ENCODE measurements around the gene P4HB. TPM values are rescaled to one million over a fixed set of nuclear protein-coding genes. Genes with fewer than 3 reads are reported as not detected.

The P4HB gene
- total RNA-seq, 4 donors from 2014 or later: 385 to 594 (median 472) TPM

DNA sequence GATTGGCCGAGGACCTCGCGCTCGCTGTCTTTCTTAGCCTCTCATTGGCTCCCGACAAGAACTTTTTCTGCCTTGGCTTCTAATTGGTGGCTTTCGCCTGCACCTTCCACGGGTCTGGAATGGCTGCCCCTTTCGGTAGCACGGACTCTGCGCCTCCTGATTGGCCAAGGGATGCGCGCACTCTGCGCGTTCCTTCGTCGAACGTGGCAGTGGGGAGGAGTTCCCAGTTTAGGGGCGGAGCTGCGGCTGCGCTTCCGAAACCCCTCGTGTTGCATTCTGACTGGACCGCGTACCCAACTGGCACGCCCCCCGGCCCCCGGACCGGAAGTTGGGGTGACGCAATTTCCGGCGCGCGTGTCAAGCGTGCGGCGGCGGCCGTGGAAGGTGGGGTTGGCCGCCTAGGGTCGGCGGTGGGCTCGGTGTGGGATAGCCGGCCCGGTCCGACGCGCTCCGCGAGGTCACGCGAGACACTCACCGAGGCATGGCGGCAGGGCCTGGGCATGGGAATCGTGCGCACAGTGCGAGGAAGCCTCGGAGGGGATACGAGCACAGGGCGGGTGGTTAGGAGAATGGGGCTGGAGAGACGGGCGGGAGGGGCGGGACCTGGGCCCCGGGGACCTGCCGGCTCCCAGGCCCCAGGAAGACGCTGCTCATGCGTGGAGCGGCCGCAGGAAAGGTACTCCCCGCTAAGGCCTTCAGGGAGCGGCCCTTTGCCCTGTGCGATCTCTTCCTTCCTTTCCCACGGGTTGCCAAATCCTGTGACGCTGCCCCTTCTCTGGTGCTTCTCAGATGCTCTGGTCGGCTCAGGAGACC, 627 bp upstream of the P4HB start:
- Histone ChIP-seq H3K9me3 (no peaks in the 10 kb centered on the region), H3K4me1 (peaks cover 0 to 70% (median 34%) of the 10 kb centered on the region in 4 donors), H3K27ac (peak overlapping the region; percentile 74 to 98 (median 98)), H3K36me3 (peaks cover 0 to 60% (median 0%) of the 10 kb centered on the region in 3 donors), H3K4me3 (peak overlapping the region; percentile 73 to 100 (median 88)), H3K27me3 (no peaks in the 10 kb centered on the region)
- peak; percentile 90 to 100 for TF ChIP-seq EP300 (IDR thresholded peaks at IDR 0.05)
- TF ChIP-seq, protein P1, sequence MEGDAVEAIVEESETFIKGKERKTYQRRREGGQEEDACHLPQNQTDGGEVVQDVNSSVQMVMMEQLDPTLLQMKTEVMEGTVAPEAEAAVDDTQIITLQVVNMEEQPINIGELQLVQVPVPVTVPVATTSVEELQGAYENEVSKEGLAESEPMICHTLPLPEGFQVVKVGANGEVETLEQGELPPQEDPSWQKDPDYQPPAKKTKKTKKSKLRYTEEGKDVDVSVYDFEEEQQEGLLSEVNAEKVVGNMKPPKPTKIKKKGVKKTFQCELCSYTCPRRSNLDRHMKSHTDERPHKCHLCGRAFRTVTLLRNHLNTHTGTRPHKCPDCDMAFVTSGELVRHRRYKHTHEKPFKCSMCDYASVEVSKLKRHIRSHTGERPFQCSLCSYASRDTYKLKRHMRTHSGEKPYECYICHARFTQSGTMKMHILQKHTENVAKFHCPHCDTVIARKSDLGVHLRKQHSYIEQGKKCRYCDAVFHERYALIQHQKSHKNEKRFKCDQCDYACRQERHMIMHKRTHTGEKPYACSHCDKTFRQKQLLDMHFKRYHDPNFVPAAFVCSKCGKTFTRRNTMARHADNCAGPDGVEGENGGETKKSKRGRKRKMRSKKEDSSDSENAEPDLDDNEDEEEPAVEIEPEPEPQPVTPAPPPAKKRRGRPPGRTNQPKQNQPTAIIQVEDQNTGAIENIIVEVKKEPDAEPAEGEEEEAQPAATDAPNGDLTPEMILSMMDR (IDR thresholded peaks at IDR 0.05): peak in 3 of 5 experiments; percentile 10 to 96 (median 95)
- peak; percentile 96 to 99 for TF ChIP-seq POLR2A (IDR thresholded peaks at IDR 0.05)
- DNase-seq (ENCODE audit: low spot score in 2 of 2): peak; percentile 97
- 0 to 2% methylated on average over 48 to 56 of the region's 74 CpGs for WGBS, 2 donors

DNA sequence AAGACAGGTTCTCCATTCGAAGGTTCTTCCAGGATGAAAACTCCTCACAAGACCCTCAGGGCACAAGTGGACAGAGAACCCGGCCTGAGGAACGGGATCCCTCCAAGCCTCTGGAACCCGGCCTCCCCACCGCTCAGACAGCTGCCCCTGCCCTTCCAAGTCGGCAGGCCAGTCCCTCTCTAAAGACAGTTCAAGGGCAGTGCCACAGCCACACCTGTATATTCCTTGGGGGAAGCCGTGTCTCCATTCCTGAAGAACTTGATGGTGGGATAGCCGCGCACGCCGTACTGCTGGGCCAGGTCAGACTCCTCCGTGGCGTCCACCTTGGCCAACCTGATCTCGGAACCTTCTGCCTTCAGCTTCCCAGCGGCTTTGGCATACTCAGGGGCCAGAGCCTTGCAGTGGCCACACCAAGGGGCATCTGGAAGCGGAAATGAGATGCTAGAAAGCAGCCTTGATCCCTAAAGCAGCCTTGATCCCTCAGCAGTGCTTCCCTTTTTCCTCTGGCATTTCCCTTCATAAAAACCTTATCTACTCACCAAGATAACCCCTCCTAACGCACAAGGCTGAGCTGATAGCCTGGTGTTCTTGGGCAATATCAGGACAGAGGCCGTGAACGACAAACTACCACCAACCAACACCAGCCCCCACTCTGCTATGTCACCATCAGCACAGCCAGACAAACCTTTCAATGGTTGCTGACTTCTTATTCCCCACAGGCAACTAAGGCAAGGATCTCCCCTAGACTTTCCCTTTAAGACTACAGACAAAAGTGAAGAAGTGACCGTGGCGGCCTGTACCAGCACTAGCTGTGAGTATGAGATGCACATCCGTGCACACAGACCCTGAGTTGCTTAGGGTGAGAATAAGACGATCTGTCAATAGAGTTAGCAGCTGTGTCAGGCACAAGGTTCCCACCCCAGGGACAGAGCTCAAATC, 1.1 kb downstream of the P4HB start:
- TF ChIP-seq POLR2A (IDR thresholded peaks at IDR 0.05) (no peak), EP300 (IDR thresholded peaks at IDR 0.05) (no peak)
- TF ChIP-seq, protein P1 (IDR thresholded peaks at IDR 0.05): no peak
- H3K9me3 ChIP-seq: no peaks in the 10 kb centered on the region
- peaks cover 0 to 75% (median 34%) of the 10 kb centered on the region in 4 donors for H3K4me1 ChIP-seq
- H3K4me3 ChIP-seq: peak overlapping the region; percentile 68 to 100 (median 93)
- no peak for DNase-seq (ENCODE audit: low spot score in 2 of 2)
- H3K36me3 ChIP-seq: peaks cover 0 to 62% (median 10%) of the 10 kb centered on the region in 3 donors
- 48 to 54% methylated on average over 23 of the region's 23 CpGs for WGBS, 2 donors
- no peaks in the 10 kb centered on the region for H3K27me3 ChIP-seq
- H3K27ac ChIP-seq: peak overlapping the region; percentile 73 to 96 (median 93)

DNA sequence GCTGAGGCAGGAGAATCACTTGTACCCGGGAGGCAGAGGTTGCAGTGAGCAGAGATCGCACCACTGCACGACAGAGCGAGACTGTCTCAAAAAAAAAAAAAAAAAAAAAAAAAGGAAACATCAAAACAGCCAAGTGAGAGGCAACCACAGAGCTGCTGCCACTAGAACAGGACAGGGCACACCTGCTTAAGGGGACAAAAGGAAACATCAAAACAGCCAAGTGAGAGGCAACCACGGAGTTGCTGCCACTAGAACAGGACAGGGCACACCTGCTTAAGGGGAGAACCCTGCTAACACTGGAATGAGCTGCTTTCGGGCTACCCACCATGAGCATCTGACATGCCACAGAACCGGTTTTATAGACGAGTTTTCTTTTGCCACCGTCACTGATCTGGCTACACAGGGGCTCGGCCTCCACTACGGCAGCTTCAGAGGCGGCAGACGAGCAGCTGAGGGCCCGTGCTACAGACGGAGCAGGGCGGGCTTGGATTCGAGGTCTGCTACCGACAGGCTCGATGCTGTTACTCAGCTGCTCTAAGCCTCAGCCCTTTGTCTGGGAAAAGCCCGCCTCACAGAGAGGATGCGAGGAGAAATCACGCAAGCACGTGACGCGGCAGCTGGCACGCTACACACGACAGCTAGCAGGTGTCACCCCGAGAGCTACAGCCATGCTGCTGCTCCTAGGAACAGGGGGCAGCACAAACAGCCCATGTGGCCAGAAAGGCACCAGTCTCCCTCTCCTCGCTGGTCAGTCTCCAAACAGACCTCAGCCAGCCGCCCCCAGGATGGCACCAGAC, 2.0 kb downstream of the P4HB start:
- Histone ChIP-seq H3K4me3 (peak overlapping the region in 2 of 4 donors; percentile 87 to 99), H3K36me3 (peaks cover 0 to 62% (median 19%) of the 10 kb centered on the region in 3 donors)
- no peak for DNase-seq (ENCODE audit: low spot score in 2 of 2)

DNA sequence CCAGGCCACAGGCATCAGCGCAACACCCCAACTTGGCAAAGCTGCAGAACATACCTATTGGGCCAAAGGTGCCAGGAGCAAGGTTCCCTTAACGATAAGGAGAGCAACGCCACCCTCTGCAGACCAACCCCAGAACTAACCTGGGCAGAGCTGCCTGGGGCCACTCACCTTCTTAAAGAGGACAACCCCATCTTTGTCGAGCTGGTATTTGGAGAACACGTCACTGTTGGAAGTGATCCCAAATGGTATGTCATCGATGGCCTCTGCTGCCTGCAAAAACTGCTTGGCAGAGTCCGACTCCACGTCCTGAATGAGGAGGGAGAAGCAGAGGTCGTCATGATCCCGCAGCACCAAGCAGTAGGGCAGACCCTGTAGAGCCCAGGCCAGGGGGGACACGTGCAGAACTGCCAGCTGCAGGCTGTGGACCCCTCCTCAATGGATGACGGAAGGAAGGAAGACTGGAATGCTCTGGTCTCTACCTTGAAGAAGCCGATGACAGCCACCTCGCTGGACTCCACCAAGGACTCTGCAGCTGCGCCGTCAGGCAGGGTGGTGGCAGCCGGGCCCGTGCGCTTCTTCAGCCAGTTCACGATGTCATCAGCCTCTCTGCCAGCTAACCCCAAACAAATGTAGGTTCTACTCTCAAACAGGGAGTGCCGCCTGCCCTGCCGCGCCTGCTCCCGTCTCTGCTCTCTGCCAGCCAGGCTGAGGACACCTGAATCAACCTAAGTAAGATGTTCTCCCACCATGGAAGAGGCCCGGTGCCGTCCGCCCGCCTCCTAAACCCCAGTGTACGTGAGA, 5.2 kb downstream of the P4HB start:
- peaks cover 0 to 89% (median 40%) of the 10 kb centered on the region in 3 donors for H3K36me3 ChIP-seq

More for the DNA sequence above, 2.0 kb downstream of the P4HB start:
- Histone ChIP-seq H3K27me3 (no peaks in the 10 kb centered on the region), H3K9me3 (no peaks in the 10 kb centered on the region), H3K4me1 (peaks cover 0 to 66% (median 34%) of the 10 kb centered on the region in 4 donors), H3K27ac (peak overlapping the region in 1 of 4 donors; percentile 93)
- TF ChIP-seq POLR2A (IDR thresholded peaks at IDR 0.05) (no peak), EP300 (IDR thresholded peaks at IDR 0.05) (no peak)
- TF ChIP-seq, protein P1 (IDR thresholded peaks at IDR 0.05): no peak
- 79 to 84% methylated on average over 28 to 30 of the region's 30 CpGs for WGBS, 2 donors

More for the DNA sequence above, 5.2 kb downstream of the P4HB start:
- no peak for DNase-seq (ENCODE audit: low spot score in 2 of 2)
- no peak overlapping the region for H3K27ac ChIP-seq
- no peaks in the 10 kb centered on the region for H3K27me3 ChIP-seq
- TF ChIP-seq EP300 (IDR thresholded peaks at IDR 0.05) (no peak), POLR2A (IDR thresholded peaks at IDR 0.05) (no peak)
- TF ChIP-seq, protein P1 (IDR thresholded peaks at IDR 0.05): no peak
- H3K4me1 ChIP-seq: peaks cover 0 to 46% (median 19%) of the 10 kb centered on the region in 4 donors
- H3K4me3 ChIP-seq: no peak overlapping the region
- H3K9me3 ChIP-seq: no peaks in the 10 kb centered on the region
- 68 to 74% methylated on average over 29 of the region's 29 CpGs for WGBS, 2 donors

Measured in tibial nerve (tissue), 4 donors.